ENCODE results near the gene GOPC.
A peak's percentile ranks its signal among the peaks of the same experiment; 100 is the strongest.

Gene GOPC

DNA sequence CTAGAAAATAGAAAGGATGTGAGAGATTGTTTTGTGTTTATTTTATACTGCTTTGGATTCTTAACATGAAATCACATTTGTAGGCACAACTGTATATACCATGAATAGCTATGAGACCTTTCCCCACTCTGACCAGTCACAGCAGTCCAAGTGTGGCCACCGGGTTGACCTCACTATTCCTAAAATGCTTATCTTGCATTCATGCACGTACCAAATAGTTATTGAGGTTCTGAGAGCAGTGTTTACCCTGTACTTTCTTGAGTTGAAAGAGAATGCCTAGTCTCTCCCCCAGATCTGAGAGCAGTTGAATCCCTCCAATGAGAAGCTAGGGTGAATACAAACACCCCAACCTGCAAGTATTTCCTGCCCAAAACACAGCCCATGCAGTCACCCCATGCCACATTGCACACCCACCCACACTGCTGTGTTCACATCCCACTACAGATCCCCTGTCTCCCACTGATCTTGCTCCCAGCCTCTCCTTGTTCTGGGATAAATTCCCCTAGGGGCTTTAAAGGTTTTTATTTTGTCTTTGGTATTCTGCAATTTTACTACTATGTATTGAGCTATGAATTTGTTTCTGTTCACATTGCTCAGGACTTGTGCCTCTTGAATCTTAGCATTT lies 51.6 kb downstream of the GOPC start:
- TF ChIP-seq, protein P1, sequence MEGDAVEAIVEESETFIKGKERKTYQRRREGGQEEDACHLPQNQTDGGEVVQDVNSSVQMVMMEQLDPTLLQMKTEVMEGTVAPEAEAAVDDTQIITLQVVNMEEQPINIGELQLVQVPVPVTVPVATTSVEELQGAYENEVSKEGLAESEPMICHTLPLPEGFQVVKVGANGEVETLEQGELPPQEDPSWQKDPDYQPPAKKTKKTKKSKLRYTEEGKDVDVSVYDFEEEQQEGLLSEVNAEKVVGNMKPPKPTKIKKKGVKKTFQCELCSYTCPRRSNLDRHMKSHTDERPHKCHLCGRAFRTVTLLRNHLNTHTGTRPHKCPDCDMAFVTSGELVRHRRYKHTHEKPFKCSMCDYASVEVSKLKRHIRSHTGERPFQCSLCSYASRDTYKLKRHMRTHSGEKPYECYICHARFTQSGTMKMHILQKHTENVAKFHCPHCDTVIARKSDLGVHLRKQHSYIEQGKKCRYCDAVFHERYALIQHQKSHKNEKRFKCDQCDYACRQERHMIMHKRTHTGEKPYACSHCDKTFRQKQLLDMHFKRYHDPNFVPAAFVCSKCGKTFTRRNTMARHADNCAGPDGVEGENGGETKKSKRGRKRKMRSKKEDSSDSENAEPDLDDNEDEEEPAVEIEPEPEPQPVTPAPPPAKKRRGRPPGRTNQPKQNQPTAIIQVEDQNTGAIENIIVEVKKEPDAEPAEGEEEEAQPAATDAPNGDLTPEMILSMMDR (conservative IDR thresholded peaks at IDR 0.05; ENCODE audit: low read depth, low read length), result no peak
- peaks cover 30% of the 10 kb centered on the region for H3K4me1 ChIP-seq (ENCODE audit: low read depth, poor library complexity, severe bottlenecking)
- no peak overlapping the region for H3K4me2 ChIP-seq
- no peak overlapping the region for H3K4me3 ChIP-seq (IDR thresholded peaks at IDR 0.05; ENCODE audit: insufficient read depth, low read depth, low read length)
- peaks cover 20% of the 10 kb centered on the region; the same call in 1 of the 2 replicates for H3K27me3 ChIP-seq (ENCODE audit: insufficient read depth, low read depth)
- no peak overlapping the region for H3K9ac ChIP-seq
- no peak overlapping the region for H3K27ac ChIP-seq
- no peaks in the 10 kb centered on the region for H3K36me3 ChIP-seq (ENCODE audit: insufficient read depth)
- H3K79me2 ChIP-seq (ENCODE audit: insufficient read depth, low read depth), result no peaks in the 10 kb centered on the region
- 0 out of 2 replicates have a peak, but pooled peaks cover under 1% of the 10 kb centered on the region for H4K20me1 ChIP-seq (ENCODE audit: insufficient read depth)
- H2AFZ ChIP-seq (ENCODE audit: low read depth), result no peak overlapping the region

DNA sequence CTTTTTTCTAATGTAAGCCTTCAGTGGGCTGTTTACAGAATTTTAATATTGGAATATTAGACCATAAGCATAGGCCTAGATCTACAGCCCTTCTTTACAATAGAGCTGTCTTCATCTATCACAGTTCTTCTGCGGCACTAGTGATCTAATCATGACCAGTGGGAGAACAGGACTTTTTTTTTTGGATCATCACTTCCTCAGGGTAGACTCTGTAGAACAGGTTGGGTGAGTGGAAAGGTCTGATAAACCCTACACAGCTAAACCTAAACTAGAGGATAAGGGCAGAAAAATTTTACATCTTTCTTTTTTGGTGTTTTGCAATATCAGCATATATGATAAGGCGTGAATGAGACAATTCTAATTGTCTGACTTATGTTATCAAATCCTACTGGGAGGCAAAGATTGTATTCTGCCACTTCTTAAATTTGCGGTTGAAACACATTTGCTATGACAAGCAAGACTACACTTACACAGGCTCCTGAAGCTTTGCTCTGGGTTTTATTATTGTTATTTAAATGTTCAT lies 52.2 kb downstream of the GOPC start:
- Histone ChIP-seq H2AFZ (ENCODE audit: low read depth) (no peak overlapping the region), H3K4me2 (no peak overlapping the region), H3K4me3 (IDR thresholded peaks at IDR 0.05; ENCODE audit: insufficient read depth, low read depth, low read length) (no peak overlapping the region), H3K36me3 (ENCODE audit: insufficient read depth) (no peaks in the 10 kb centered on the region), H3K27me3 (ENCODE audit: insufficient read depth, low read depth) (peaks cover 20% of the 10 kb centered on the region; the same call in 1 of the 2 replicates), H3K9ac (no peak overlapping the region), H3K79me2 (ENCODE audit: insufficient read depth, low read depth) (no peaks in the 10 kb centered on the region), H3K4me1 (ENCODE audit: low read depth, poor library complexity, severe bottlenecking) (peaks cover 36% of the 10 kb centered on the region), H4K20me1 (ENCODE audit: insufficient read depth) (0 out of 2 replicates have a peak, but pooled peaks cover 6% of the 10 kb centered on the region), H3K27ac (no peak overlapping the region)
- TF ChIP-seq, protein P1 (conservative IDR thresholded peaks at IDR 0.05; ENCODE audit: low read depth, low read length), result no peak

DNA sequence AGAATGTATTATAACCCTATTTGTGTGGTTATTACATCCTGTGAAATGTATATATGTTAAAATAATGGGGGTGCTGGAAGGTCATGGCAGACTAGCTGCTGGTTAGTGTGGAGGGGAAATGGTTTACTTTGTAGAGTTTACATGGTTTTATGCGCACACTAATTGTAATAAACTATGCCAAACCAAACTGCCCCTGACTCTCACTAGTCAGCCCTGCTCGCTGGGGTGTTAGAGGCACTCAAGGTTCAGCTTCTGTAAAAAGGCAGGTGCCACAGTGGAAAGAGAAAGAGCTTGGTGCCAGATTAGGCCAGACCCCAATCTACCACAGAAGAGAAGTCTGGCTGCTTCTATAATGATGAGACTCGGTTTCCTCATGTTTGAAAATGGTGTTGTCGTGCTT lies 52.7 kb downstream of the GOPC start:
- TF ChIP-seq, protein P1 (conservative IDR thresholded peaks at IDR 0.05; ENCODE audit: low read depth, low read length), result no peak
- peaks cover 20% of the 10 kb centered on the region; the same call in 1 of the 2 replicates for H3K27me3 ChIP-seq (ENCODE audit: insufficient read depth, low read depth)
- H4K20me1 ChIP-seq (ENCODE audit: insufficient read depth), result 0 out of 2 replicates have a peak, but pooled peaks cover 6% of the 10 kb centered on the region
- H3K4me1 ChIP-seq (ENCODE audit: low read depth, poor library complexity, severe bottlenecking), result peaks cover 41% of the 10 kb centered on the region
- no peak overlapping the region for H3K4me3 ChIP-seq (IDR thresholded peaks at IDR 0.05; ENCODE audit: insufficient read depth, low read depth, low read length)
- no peaks in the 10 kb centered on the region for H3K79me2 ChIP-seq (ENCODE audit: insufficient read depth, low read depth)
- H3K36me3 ChIP-seq (ENCODE audit: insufficient read depth), result no peaks in the 10 kb centered on the region
- H3K9ac ChIP-seq, result no peak overlapping the region
- H3K4me2 ChIP-seq, result no peak overlapping the region
- H2AFZ ChIP-seq (ENCODE audit: low read depth), result no peak overlapping the region
- H3K27ac ChIP-seq, result no peak overlapping the region

DNA sequence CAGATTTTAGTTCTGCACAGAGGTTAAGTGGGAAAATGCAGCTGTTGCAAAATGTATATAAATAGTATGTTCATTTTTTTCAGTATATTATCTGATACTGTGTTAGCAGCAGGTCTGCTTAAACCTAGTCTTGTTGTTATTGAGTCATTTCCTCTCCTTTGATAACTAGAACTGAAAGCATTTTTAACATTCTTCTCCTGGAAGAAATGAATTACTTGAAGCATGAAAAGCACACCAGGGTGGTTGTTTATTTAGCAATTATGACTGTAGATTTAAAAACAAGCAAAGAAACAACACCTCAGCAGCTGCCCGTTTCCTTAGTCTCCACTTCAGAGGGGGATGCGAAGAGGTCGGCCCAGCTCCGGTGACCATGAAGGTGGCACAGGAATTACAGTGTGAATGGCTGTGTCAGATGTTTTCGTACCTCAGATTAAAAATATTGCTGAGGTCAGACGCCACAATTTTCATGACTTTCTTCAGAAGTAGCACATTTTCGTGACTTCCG lies 53.5 kb downstream of the GOPC start:
- peaks cover 20% of the 10 kb centered on the region; the same call in 1 of the 2 replicates for H3K27me3 ChIP-seq (ENCODE audit: insufficient read depth, low read depth)
- no peak overlapping the region for H3K27ac ChIP-seq
- H3K4me1 ChIP-seq (ENCODE audit: low read depth, poor library complexity, severe bottlenecking), result peaks cover 49% of the 10 kb centered on the region
- no peak overlapping the region for H2AFZ ChIP-seq (ENCODE audit: low read depth)
- H3K4me3 ChIP-seq (IDR thresholded peaks at IDR 0.05; ENCODE audit: insufficient read depth, low read depth, low read length), result no peak overlapping the region
- H3K4me2 ChIP-seq, result peak overlapping the region; percentile 68; the same call in 1 of the 2 replicates
- H4K20me1 ChIP-seq (ENCODE audit: insufficient read depth), result 0 out of 2 replicates have a peak, but pooled peaks cover 6% of the 10 kb centered on the region
- H3K79me2 ChIP-seq (ENCODE audit: insufficient read depth, low read depth), result no peaks in the 10 kb centered on the region
- no peaks in the 10 kb centered on the region for H3K36me3 ChIP-seq (ENCODE audit: insufficient read depth)
- TF ChIP-seq, protein P1 (conservative IDR thresholded peaks at IDR 0.05; ENCODE audit: low read depth, low read length), result no peak
- no peak overlapping the region for H3K9ac ChIP-seq
